Fibroblast of peridontal ligament (primary cell): Measurements from ENCODE around the gene ARHGAP10.
A peak's percentile ranks its signal among the peaks of the same experiment; 100 is the strongest.
"Not testable (repeated sequence)": the region's sequence is repeated elsewhere in the genome, so short reads cannot be mapped to it uniquely, and the experiment has no call there.

Experiments
- DNase-seq: peaks from one replicate; pipeline ENCODE4 v3.0.0-alpha.2; 2010; ENCODE audit errors: extremely low read depth

The ARHGAP10 gene

GRCh38 chr4:147984778-147985138, 252.9 kb downstream of the ARHGAP10 start:
- DNase-seq = no peak

GRCh38 chr4:147985376-147985775, 253.5 kb downstream of the ARHGAP10 start:
- no peak for DNase-seq

GRCh38 chr4:147987252-147987651, 255.4 kb downstream of the ARHGAP10 start:
- DNase-seq = no peak

GRCh38 chr4:147991543-147992283, 259.8 kb downstream of the ARHGAP10 start:
- DNase-seq = no peak

GRCh38 chr4:147994076-147994475, 262.2 kb downstream of the ARHGAP10 start:
- DNase-seq = peak; percentile 46

GRCh38 chr4:147994491-147995385, 262.9 kb downstream of the ARHGAP10 start:
- peak; percentile 35 for DNase-seq

GRCh38 chr4:147996859-147997258, 265.0 kb downstream of the ARHGAP10 start:
- DNase-seq = no peak

- not testable (repeated sequence) for DNase-seq
These were observed 268.1 kb downstream of the ARHGAP10 start for GRCh38 chr4:148000038-148000437.

- DNase-seq = no peak
These were observed 272.5 kb downstream of the ARHGAP10 start for GRCh38 chr4:148004228-148004857.

- DNase-seq = no peak
These were observed 274.1 kb downstream of the ARHGAP10 start for GRCh38 chr4:148006001-148006400.

GRCh38 chr4:148007314-148007760, 275.4 kb downstream of the ARHGAP10 start:
- DNase-seq = peak; percentile 84

- no peak for DNase-seq
These were observed 275.9 kb downstream of the ARHGAP10 start for GRCh38 chr4:148007792-148008191.

- DNase-seq = no peak
These were observed 283.2 kb downstream of the ARHGAP10 start for GRCh38 chr4:148015058-148015457.

GRCh38 chr4:148015468-148015867, 283.6 kb downstream of the ARHGAP10 start:
- DNase-seq = no peak

- DNase-seq = no peak
These were observed 284.3 kb downstream of the ARHGAP10 start for GRCh38 chr4:148016063-148016637.

GRCh38 chr4:148017801-148018200, 285.9 kb downstream of the ARHGAP10 start:
- no peak for DNase-seq

- DNase-seq = no peak
These were observed 289.8 kb downstream of the ARHGAP10 start for GRCh38 chr4:148021686-148022085.

- no peak for DNase-seq
These were observed 291.1 kb downstream of the ARHGAP10 start for GRCh38 chr4:148022975-148023374.

- DNase-seq = no peak
These were observed 291.8 kb downstream of the ARHGAP10 start for GRCh38 chr4:148023512-148024181.

GRCh38 chr4:148025981-148026380, 294.1 kb downstream of the ARHGAP10 start:
- DNase-seq = peak; percentile 93

- DNase-seq = no peak
These were observed 295.3 kb downstream of the ARHGAP10 start for GRCh38 chr4:148027201-148027600.
